IMR-90 (cell line): Measurements from ENCODE around the gene TCIRG1. TPM values are rescaled to one million over a fixed set of nuclear protein-coding genes. Genes with fewer than 3 reads are reported as not detected.

Experiments
- USF2 ChIP-seq: fragments of 150-350 bp; IDR thresholded peaks from 2 replicates; pipeline ENCODE4 v1.6.1; 2017; ENCODE audit warnings: mild to moderate bottlenecking, antibody characterized with exemption, low read length, low read depth
- polyA plus RNA-seq, 3 experiments: library from polyadenylated mRNA; depleted of rRNA; stranded (reverse); fragments of >200 nt; gene quantifications; 2 replicates each; pipeline ENCODE4 v1.2.3, GENCODE V29; 2012; ENCODE audit warnings: low replicate concordance in 1 of 3
- total RNA-seq: library from RNA; depleted of rRNA; stranded (reverse); fragments of >200 nt; gene quantifications from 2 replicates; pipeline ENCODE4 v1.2.3, GENCODE V29; 2012

TCIRG1 gene
- total and polyA plus RNA-seq, 2 of the 4 experiments (the other 2 are of a cell fraction), result 25.3 to 117 TPM

- TF ChIP-seq USF2, result no peak
Measured at GRCh38 chr11:68002938-68003845, 35.6 kb upstream of the TCIRG1 start (continued).
